Loucy (cell line): Measurements from ENCODE around the gene TSPAN9.

Experiments used
- EZH2phosphoT487 ChIP-seq: fragments of 200-600 bp; IDR thresholded peaks from 2 replicates; pipeline ENCODE4 v1.6.1; 2018; ENCODE audit warnings: antibody characterized with exemption, mild to moderate bottlenecking, moderate library complexity, borderline replicate concordance
- TF ChIP-seq, protein P1 (sequence below): fragments of 200-600 bp; sonication (generic); conservative IDR thresholded peaks from 2 replicates; pipeline ENCODE4 v1.5.1; 2014; ENCODE audit warnings: mild to moderate bottlenecking, antibody characterized with exemption, low read length

DNA sequence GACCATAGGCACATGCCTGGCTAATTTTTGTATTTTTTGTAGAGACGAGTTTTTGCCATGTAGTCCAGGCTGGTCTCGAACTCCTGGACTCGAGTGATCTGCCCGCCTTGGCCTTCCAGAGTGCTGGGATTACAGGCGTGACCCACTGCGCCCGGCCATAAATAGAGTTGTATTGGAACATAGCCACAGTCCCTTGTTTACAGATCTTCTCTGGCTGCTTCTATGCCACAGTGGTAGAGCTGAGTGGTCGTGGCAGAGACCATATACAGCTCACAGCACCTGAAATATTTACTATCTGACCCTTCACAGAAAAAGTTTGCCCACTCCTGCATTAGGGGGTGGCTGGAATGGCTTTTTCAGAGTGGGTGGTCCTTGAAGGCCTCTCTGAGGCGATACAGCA lies 28.0 kb upstream of the TSPAN9 start:
- TF ChIP-seq, protein P1, sequence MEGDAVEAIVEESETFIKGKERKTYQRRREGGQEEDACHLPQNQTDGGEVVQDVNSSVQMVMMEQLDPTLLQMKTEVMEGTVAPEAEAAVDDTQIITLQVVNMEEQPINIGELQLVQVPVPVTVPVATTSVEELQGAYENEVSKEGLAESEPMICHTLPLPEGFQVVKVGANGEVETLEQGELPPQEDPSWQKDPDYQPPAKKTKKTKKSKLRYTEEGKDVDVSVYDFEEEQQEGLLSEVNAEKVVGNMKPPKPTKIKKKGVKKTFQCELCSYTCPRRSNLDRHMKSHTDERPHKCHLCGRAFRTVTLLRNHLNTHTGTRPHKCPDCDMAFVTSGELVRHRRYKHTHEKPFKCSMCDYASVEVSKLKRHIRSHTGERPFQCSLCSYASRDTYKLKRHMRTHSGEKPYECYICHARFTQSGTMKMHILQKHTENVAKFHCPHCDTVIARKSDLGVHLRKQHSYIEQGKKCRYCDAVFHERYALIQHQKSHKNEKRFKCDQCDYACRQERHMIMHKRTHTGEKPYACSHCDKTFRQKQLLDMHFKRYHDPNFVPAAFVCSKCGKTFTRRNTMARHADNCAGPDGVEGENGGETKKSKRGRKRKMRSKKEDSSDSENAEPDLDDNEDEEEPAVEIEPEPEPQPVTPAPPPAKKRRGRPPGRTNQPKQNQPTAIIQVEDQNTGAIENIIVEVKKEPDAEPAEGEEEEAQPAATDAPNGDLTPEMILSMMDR = no peak
- TF ChIP-seq EZH2phosphoT487 = no peak
